Ramos (cell line): ENCODE results near the gene PAK4.

Experiments used
- in situ Hi-C: fragments of 300-500 bp; cut with MboI; formaldehyde crosslinking; loops from one replicate; pipeline ENCODE4 v1.14.3; 2022; ENCODE audit warnings: low sequenced_read_pairs; ENCODE audit not compliant: unreplicated experiment

PAK4 gene

DNA sequence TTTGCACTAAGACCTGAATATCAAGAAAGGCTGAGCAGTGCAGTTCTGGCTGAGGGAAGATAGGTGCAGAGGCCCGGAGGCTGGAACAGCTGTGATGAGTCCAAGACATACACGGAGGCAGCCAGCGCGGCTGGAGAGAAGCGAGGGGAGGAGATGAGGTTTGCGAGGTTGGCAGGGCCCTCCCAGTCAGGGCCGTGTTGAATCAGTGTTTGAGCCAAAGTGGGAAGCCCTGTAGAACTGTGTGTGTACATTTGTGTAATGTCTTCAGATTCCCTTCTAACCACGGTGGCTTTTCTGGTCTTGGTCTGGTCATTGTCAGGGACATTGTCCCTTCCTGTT, 34.9 kb downstream of the PAK4 start:
- in situ Hi-C loops = no loop called here

DNA sequence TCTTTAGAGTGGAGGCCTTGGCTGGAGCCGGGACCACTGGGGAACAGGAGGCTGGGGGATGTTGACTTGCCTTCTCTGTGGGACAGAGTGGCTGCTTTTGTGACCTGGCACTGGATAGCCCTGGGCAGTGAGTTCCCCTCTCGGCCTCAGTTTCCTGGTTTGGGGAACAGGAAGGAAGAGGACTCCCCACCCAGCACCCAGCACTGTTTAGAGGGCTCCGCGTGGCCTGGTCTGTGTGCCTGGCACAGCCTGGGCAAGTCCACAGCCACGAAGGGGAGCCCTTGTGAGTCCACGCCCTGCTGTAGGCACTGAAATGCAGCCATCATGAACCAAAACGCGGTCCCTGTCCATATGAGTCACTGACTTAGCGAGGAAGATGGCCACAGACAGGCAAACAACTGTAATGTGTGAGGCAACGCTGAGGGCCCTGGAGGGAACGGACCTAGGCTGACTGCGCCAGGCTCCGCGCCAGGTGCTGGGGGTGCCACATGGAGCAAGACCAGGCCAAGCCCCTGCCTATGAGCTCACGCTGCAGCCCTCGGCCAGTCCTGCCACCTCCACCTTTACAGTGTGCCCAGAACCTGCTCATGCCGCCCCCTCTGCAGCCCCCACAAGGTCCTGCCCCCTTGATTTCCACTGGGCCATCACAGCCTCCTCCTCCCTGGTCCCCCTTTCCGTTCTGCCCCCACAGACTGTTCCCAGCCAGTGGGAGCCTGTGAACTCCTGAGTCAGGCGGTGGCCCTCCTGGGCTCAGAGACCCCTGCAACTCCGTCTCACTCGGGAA, 35.5 kb downstream of the PAK4 start:
- in situ Hi-C loops = no loop called here

DNA sequence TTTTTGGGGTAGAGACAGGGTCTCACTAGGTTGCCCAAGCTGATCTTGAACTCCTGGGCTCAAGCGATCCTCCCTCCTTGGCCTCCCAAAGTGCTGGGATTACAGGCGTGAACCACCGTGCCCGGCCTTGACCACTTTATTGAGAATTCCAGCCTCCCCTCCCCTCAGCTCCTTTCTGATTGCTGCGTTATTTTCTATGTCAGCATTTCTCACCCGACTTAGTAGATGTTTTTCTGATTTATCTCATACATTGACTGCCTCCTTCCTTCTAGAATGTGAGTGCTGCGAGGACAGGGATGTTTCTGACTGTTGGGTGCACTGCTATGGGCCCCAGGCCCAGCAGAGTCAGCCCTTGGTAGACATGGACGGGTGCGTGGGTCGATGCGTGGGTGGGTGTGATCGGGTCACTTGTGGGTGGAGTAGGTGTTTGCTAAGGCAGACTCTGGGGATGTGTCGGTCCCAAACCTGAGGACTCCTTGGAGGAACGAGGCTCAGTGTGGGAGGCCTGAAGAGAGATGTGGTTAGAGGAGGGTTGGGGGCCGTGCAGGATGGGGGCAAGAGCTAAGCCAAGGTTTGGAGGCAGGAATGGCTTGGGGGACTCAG, 37.0 kb downstream of the PAK4 start:
- in situ Hi-C loops = no loop called here

DNA sequence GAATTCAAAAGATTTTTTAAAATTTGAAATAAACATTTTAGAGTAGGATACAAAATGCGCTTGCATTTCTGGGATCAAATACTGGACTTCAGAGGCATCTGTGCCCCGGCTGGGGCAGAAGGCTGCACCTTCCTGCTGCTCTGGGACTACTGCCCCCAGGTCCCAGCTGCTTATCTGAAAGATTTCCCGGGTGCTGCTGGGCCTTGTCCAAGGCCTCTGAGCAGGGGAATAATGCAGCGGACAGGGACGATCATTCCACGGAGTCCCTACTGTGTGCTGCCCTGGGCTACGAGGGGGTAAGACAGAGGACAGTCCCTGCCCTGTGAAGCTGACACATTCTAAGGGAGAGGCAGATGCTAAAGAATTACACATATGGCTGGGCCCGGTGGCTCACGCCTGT, 38.0 kb downstream of the PAK4 start:
- in situ Hi-C loops = no loop called here

DNA sequence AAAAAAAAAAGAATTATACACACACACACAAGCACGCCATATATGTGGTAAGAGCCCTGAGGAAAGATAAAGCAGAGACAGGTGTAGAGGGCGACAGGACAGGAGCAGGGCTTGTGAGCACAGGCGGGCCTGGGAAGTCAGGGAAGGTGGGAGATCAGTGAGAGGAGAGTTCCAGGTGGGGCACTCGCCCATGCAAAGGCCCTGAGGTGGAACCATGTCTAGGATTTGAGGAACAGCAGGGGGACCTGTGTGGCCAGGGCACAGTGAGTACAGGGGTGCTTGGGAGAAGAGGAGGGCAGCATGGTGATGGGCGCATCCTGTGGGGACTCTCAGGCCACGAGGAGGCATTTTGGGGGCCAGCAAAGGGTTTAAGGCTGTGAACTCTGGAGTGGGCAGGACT, 38.7 kb downstream of the PAK4 start:
- in situ Hi-C loops = no loop called here

DNA sequence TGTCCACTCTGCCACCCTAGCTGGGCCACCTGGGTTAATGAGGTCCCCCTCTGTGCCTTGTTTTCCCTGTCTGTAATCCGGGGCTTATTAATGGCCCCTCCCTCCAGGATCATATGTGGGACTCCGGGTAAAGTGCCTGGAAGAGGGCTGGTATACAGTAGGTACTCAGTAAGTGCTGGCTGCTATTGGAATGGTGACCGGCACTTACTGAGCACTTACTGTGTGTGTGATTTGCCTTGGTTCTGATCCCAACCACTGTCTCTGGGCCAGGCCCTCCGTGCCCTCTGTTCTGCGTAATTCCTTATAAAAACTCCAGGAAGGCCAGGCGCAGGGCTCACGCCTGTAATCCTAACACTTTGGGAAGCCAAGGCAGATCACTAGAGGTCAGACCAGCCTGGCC, 40.3 kb downstream of the PAK4 start:
- in situ Hi-C loops = no loop called here

DNA sequence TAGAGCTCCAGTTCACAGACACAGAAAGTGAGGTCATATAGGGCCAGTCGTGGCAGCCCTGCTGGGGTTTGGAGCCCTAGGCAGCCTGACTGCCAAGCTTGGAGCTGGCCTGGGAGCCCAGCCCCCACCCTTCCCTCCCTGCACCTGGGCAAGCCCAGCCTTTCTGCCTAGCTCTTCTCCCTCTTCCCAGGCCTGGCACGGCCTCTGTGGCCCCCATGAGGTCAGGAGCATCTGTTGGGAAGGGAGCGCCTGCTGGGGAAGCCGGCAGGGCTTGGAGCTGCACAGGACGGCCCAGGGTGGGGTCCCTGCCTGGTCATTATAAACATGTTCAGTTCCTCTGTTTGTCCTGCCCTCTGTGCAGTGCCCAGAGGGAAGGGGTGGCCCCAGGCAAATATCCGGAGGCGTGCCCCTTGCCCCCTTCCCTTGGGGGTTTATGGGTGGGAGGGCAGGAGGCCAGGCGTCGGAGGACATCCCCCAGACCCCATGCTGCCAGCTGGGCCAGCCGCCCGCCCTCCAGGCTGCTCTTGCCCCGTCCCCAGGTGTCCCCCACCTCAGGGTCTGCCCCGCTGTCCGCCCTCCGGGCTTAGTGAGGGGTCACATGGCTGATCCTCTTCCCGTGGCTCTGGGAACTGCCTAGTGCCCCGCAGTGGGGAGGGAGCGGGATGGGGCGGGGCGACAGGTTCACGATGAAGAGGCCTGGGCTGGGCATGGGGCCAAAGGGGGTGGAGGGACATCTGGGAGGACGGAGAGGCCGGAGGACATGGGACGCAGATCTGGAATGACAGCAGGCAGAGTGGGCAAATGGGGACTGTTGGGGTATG, 41.2 kb downstream of the PAK4 start:
- in situ Hi-C loops = no loop called here

DNA sequence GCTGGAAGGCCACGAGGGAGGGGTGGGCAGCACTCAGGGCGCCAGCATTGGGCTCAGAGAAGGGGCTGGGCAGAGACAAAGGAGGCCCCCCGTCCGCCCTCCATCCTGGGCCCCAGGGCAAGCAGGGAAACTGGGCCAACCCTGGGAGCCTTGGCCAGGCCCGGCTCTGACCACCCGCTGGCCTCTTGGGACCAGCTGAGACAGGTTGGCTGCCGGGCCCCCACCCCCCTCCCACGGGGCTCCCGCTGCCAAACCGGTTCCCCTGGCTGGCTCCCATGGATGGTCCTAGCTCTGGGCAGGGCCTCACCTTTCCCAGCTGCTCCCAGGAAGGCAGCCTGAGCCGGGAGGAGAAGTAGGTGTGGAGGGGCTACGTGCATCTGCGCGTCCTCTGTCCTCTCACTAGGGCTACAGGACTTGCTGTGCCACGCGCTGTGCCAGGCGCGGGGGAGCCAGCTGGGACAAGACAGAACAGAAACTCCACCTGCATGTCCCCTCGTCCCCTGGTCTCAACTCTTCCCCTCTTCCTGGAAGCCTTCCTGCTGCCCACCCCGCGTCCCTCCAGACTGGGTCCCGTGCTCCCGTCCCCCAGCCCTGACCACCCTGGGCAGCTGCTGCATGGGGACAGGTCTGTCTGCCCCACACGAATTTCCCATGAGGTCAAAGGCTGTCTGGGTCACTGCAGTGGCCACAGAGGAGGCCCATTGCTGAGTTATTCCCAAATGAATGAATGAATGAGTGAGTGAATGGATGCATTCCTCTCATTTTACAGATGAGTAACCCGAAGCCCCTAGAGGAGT, 42.1 kb downstream of the PAK4 start:
- in situ Hi-C loops = no loop called here

DNA sequence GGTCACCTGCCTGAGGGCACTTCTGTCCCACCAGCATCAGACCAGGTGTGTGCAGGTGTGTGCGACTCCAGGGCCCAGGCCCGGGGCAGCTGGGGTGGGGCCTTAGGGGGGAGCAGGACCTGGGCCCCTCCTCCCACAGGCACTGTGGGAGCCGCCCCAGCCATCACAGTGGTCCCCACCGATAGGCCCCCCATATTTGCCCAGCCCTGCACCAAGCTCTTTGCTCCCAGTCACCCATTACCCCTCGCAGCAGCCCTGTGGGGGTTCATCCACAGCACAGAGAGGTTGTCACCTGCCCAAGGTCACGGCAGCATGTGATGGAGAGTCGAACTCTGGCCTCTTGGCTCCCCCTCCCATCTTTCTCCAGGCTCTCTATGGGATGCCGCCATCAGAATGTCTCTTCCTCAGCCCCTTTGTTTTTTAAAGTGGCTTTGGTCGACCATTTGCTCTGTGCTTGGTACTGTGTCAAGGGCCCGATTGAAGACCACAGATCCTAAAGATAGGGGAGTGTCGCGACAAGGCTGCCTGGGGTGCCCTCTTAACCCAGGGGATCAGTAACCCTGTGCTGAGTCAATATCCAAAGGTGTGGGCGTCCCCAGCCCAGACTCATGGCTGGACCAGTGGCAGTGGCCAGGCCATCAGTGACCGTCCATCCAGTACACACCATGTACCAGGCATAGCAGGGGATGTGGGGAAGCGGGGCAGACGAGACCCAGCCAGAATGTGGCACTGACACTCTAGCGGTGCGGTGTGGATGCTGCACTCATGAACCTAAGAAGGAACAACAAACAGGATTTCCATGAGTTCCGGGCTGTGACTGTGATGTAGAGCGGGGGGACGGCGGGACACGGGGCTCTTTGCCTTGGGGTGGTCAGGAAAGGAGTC, 42.9 kb downstream of the PAK4 start:
- in situ Hi-C loops = no loop called here

DNA sequence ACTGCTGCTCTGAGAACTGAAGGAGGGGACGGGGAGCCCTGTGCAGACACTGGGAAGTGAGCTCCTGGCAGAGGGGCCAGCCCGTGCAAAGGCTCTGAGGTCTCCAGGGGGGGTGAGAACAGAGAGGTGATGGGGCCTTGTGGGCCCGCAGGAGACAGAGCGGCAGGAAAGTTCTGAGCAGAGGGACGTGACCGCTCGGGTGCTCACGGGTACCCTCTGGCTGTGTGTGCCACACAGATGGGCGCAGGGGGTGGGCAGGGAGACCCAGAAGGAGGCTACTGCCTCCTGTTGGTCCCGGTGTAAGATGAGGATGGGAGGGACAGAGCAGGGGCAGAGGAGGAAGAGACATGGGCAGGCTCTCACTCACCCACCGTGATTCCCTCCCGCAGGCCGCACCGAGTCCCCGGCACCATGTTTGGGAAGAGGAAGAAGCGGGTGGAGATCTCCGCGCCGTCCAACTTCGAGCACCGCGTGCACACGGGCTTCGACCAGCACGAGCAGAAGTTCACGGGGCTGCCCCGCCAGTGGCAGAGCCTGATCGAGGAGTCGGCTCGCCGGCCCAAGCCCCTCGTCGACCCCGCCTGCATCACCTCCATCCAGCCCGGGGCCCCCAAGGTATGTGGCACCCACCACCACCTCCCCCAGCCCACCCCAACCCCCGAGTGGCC, 43.7 kb downstream of the PAK4 start:
- in situ Hi-C loops = no loop called here

DNA sequence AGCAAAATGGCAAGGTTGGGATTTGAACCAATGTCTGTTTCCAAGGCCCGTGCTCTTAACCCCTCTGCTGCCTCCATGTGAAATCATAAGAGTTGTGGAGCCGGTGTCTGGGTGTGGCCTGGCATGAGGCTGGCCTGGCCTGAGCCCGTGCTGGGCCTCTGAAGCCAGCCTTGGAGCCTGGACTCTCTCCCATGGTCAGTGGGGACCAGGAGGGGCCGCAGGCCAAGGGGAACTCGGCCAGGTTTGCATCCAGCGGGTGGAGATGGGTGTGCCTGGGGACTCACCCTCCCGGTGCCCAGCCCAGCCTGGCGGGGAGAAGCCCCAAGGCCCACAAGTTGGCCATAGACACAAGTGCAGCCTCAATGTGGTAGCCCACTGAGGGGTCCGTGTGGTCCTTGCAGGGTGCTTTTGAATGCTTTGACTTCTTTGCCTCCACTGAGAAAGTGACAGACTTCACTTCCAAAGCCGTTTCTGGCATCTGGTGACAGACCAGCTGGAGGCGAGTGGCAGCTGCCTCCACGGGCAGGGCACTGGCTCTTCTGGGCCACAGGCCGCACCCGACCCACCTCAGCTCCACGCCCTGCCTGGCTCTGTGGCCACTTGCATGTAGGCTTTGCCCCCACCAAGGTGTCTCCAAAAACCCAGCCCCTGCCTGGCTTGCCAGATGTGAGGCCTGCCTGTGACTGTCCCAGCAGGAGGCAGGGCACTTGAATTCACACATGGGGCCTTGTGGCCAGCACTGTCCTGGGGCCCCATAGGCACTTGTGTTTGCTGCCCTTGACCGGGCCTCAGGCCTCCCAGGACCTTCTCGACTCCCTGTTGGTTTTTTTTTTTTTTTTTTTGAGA, 45.0 kb downstream of the PAK4 start:
- in situ Hi-C loops = no loop called here

DNA sequence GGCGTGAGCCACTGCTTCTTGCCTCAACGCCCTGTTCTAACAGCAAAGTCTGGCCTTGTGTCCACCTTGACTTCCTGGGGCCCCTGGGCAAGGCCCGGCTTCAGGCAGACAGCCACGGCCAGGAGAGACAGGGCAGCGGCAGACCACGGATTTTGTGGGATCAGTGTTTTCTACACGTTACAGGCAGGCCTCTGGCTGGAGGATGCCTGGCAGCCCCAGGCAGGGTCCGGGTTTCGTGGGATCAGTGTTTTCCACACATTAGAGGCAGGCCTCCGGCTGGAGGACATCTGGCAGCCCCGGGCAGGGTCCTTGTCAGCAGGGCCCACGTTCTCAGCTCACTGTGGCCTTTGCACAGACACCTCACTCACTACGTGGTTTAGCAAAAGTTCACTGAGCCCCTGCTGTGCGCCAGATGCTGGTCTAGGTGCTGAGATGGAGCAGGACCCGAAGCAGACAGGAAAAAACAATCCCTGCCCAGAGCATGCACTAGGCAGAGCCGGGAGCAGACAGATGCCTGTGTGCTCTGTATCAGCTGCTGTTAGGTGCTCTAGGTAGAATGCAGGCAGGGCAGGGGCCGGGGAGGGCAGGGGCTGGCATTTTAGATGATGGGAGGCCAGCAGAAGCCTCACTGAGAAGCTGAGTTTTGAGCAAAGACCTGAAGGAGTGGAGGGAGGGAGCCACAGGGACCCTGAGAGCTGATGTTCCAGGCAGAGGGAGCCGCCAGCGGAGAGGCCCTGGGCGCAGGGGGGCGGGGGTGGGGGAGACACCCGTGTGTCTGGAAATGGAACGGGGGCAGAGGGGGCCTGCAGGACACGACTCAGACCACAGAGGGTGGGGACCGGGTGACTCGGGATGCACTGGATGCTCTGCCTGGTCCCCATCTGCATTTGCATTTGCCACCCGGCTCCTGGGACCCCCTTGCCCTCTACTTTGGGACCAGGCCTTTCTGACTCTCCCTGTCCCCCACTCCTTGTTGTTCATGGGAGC, 46.2 kb downstream of the PAK4 start:
- in situ Hi-C loops = no loop called here

DNA sequence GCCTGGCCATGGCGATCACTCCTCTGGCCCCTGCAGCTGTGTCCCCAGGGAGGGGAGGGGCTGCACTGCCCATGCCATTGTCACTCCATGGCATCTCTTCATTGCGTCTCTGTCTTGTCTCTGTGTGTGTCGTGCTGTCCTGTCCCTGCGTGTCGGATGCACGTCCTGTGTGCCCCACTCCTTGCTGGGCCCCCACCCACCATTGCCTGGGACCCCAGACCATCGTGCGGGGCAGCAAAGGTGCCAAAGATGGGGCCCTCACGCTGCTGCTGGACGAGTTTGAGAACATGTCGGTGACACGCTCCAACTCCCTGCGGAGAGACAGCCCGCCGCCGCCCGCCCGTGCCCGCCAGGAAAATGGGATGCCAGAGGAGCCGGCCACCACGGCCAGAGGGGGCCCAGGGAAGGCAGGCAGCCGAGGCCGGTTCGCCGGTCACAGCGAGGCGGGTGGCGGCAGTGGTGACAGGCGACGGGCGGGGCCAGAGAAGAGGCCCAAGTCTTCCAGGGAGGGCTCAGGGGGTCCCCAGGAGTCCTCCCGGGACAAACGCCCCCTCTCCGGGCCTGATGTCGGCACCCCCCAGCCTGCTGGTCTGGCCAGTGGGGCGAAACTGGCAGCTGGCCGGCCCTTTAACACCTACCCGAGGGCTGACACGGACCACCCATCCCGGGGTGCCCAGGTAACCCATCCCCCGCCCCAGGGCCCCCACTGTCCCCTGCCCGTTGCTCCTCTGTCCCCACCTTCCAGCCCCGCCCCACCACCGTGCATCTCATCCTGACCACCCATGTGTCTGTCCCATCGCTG, 47.3 kb downstream of the PAK4 start:
- in situ Hi-C loops = no loop called here

DNA sequence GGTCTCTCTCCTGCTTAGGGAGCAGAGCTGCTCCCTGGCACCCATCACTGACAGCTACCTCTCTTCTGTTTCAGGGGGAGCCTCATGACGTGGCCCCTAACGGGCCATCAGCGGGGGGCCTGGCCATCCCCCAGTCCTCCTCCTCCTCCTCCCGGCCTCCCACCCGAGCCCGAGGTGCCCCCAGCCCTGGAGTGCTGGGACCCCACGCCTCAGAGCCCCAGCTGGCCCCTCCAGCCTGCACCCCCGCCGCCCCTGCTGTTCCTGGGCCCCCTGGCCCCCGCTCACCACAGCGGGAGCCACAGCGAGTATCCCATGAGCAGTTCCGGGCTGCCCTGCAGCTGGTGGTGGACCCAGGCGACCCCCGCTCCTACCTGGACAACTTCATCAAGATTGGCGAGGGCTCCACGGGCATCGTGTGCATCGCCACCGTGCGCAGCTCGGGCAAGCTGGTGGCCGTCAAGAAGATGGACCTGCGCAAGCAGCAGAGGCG, 48.0 kb downstream of the PAK4 start:
- in situ Hi-C loops = no loop called here

DNA sequence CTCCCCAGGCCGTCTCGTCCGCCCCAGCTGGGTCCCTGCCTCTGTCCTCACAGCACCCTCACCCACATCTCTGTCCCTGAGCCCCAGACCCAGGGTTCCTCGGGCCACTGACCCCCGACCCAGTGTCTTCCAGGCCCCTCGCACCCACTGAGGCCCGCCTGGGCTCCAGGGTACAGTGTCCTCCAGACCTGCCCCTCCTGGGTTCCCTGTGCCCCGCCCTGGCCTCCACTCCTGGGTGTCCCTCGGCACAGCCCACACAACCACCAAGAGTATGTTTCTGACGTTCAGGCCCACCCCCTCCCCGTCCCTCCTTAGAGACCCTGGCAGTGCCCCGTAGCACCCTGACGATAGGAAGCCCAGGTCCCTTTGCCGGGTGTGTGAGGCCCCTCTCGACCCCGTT, 48.6 kb downstream of the PAK4 start:
- in situ Hi-C loops = no loop called here
